SK-N-SH (cell line): ENCODE measurements around the gene MST1.

Source experiments
- EP300 ChIP-seq, 2 experiments: IDR thresholded peaks; 2 replicates each; pipeline versions ENCODE4 v1.4.0 to v1.6.1; 2012; ENCODE audit warnings: borderline replicate concordance in 1 of 2, low read depth in 1 of 2, low read length in 1 of 2
- FOXM1 ChIP-seq: IDR thresholded peaks from 2 replicates; pipeline ENCODE4 v1.4.0; 2012; ENCODE audit warnings: low read depth, mild to moderate bottlenecking
- JUND ChIP-seq: IDR thresholded peaks from 2 replicates; pipeline ENCODE4 v1.4.0; 2012
- MXI1 ChIP-seq: IDR thresholded peaks from 2 replicates; pipeline ENCODE4 v1.6.1; 2012; ENCODE audit warnings: mild to moderate bottlenecking, low read depth, low read length, improper control_type of control experiment
- POLR2AphosphoS5 ChIP-seq: IDR thresholded peaks from 2 replicates; pipeline ENCODE4 v1.6.1; 2012; ENCODE audit warnings: low read depth, low read length
- SMC3 ChIP-seq: IDR thresholded peaks from 2 replicates; pipeline ENCODE4 v1.6.1; 2012; ENCODE audit warnings: low read depth, low read length, improper control_type of control experiment
- TAF1 ChIP-seq: IDR thresholded peaks from 2 replicates; pipeline ENCODE4 v1.6.1; 2012; ENCODE audit warnings: low read depth, mild to moderate bottlenecking, low read length, moderate library complexity, borderline replicate concordance
- TCF12 ChIP-seq: IDR thresholded peaks from 2 replicates; pipeline ENCODE4 v1.4.0; 2012
- YY1 ChIP-seq: IDR thresholded peaks from 2 replicates; pipeline ENCODE4 v1.4.0; 2012; ENCODE audit warnings: low read depth, mild to moderate bottlenecking
- TF ChIP-seq, protein P1 (sequence below): fragments of 200-600 bp; sonication (generic); IDR thresholded peaks from 2 replicates; pipeline ENCODE4 v1.6.1; 2017; ENCODE audit warnings: antibody characterized with exemption, mild to moderate bottlenecking, moderate library complexity
- TF ChIP-seq, protein P2 (sequence below): IDR thresholded peaks from 2 replicates; pipeline ENCODE4; 2012
- TF ChIP-seq, protein P3 (sequence below): IDR thresholded peaks from 2 replicates; pipeline ENCODE4 v1.4.0; 2012; ENCODE audit warnings: low read depth, borderline replicate concordance
- TF ChIP-seq, protein P4 (sequence below): IDR thresholded peaks from 2 replicates; pipeline ENCODE4 v1.4.0; 2012; ENCODE audit warnings: low read depth
- TF ChIP-seq, protein P5 (sequence below): fragments of 150-350 bp; IDR thresholded peaks from 2 replicates; pipeline ENCODE4 v1.6.1; 2016; ENCODE audit warnings: mild to moderate bottlenecking, low read depth, low read length

DNA sequence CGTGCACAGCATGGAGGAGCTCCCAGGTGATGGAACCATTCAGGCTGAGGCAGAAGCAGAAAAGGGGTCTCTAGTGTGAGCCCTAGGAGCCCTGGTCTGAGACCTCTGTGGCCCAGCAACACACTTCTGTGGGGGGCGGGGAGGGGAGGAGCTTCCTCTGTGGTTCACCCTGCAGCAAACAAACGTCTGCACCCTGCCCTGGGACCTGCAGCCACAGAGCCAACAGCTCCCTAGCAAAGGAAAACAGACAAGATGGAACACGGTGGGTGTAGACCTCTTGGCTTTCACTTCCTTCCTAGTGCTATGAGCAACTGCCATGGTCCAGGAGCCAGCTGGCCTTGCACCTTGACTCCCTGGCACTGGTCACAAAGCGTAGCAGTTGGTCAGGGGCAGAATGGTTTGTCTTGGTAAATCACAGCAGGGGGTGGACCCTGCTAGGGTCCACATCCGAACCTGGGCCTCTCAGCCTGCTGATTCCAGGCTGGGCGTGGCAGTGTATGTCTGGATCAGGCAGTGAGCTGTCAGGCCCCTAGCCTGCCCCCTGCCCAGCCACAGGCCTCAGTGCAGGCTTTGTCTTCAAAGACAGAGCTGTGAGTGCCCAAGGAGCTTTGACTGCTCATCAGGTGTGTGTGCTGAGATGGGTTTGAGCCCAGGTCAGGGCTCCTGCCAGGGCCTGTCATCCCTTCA lies 23.5 kb upstream of the MST1 start:
- TF ChIP-seq, protein P1, sequence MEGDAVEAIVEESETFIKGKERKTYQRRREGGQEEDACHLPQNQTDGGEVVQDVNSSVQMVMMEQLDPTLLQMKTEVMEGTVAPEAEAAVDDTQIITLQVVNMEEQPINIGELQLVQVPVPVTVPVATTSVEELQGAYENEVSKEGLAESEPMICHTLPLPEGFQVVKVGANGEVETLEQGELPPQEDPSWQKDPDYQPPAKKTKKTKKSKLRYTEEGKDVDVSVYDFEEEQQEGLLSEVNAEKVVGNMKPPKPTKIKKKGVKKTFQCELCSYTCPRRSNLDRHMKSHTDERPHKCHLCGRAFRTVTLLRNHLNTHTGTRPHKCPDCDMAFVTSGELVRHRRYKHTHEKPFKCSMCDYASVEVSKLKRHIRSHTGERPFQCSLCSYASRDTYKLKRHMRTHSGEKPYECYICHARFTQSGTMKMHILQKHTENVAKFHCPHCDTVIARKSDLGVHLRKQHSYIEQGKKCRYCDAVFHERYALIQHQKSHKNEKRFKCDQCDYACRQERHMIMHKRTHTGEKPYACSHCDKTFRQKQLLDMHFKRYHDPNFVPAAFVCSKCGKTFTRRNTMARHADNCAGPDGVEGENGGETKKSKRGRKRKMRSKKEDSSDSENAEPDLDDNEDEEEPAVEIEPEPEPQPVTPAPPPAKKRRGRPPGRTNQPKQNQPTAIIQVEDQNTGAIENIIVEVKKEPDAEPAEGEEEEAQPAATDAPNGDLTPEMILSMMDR = no peak
- TF ChIP-seq EP300 (IDR thresholded peaks at IDR 0.05; ENCODE audit: borderline replicate concordance in 1 of 2, low read depth in 1 of 2, low read length in 1 of 2) = no peak
- TF ChIP-seq FOXM1 = no peak
- TF ChIP-seq, protein P2, sequence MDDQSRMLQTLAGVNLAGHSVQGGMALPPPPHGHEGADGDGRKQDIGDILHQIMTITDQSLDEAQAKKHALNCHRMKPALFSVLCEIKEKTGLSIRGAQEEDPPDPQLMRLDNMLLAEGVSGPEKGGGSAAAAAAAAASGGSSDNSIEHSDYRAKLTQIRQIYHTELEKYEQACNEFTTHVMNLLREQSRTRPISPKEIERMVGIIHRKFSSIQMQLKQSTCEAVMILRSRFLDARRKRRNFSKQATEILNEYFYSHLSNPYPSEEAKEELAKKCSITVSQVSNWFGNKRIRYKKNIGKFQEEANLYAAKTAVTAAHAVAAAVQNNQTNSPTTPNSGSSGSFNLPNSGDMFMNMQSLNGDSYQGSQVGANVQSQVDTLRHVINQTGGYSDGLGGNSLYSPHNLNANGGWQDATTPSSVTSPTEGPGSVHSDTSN = no peak
- no peak for TF ChIP-seq TAF1
- TF ChIP-seq, protein P3, sequence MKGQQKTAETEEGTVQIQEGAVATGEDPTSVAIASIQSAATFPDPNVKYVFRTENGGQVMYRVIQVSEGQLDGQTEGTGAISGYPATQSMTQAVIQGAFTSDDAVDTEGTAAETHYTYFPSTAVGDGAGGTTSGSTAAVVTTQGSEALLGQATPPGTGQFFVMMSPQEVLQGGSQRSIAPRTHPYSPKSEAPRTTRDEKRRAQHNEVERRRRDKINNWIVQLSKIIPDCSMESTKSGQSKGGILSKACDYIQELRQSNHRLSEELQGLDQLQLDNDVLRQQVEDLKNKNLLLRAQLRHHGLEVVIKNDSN = no peak
- TF ChIP-seq, protein P4, sequence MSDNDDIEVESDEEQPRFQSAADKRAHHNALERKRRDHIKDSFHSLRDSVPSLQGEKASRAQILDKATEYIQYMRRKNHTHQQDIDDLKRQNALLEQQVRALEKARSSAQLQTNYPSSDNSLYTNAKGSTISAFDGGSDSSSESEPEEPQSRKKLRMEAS = no peak
- TF ChIP-seq, protein P5, sequence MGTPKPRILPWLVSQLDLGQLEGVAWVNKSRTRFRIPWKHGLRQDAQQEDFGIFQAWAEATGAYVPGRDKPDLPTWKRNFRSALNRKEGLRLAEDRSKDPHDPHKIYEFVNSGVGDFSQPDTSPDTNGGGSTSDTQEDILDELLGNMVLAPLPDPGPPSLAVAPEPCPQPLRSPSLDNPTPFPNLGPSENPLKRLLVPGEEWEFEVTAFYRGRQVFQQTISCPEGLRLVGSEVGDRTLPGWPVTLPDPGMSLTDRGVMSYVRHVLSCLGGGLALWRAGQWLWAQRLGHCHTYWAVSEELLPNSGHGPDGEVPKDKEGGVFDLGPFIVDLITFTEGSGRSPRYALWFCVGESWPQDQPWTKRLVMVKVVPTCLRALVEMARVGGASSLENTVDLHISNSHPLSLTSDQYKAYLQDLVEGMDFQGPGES = no peak
- no peak for TF ChIP-seq JUND
- TF ChIP-seq MXI1 = no peak
- no peak for TF ChIP-seq TCF12
- TF ChIP-seq YY1 = no peak
- TF ChIP-seq POLR2AphosphoS5 = no peak
- no peak for TF ChIP-seq SMC3
